HAP-1 (cell line): ENCODE measurements around the gene WDR64.

Source experiments
- DNase-seq, 2 experiments: peaks; one replicate each; pipeline ENCODE4 v3.0.0-alpha.2; 2016 to 2020; ENCODE audit warnings: low spot score in 2 of 2
- H3K27me3 ChIP-seq: fragments of 250-450 bp; sonication (Bioruptor Pico); 2 replicates; pipeline ENCODE4 v1.5.1; 2020; ENCODE audit warnings: low read depth, mild to moderate bottlenecking, moderate library complexity
- H3K36me3 ChIP-seq: fragments of 250-450 bp; sonication (Bioruptor Pico); replicated peaks from 2 replicates; pipeline ENCODE4 v1.5.1; 2020; ENCODE audit warnings: mild to moderate bottlenecking
- H3K4me1 ChIP-seq: fragments of 250-450 bp; sonication (Bioruptor Pico); 2 replicates; pipeline ENCODE4 v1.5.1; 2020; ENCODE audit warnings: mild to moderate bottlenecking
- H3K4me3 ChIP-seq: fragments of 250-450 bp; sonication (Bioruptor Pico); 2 replicates; pipeline ENCODE4 v1.5.1; 2020; ENCODE audit warnings: mild to moderate bottlenecking, moderate library complexity
- H3K9me3 ChIP-seq: fragments of 250-450 bp; sonication (Bioruptor Pico); 2 replicates; pipeline ENCODE4 v1.5.1; 2020; ENCODE audit warnings: mild to moderate bottlenecking, moderate library complexity
- in situ Hi-C: fragments of 300-500 bp; cut with MboI; formaldehyde crosslinking; loops from 3 replicates; pipeline ENCODE4 v1.14.3; 2020; ENCODE audit warnings: low sequenced_read_pairs, inconsistent platforms, mixed read lengths

The WDR64 gene

DNA sequence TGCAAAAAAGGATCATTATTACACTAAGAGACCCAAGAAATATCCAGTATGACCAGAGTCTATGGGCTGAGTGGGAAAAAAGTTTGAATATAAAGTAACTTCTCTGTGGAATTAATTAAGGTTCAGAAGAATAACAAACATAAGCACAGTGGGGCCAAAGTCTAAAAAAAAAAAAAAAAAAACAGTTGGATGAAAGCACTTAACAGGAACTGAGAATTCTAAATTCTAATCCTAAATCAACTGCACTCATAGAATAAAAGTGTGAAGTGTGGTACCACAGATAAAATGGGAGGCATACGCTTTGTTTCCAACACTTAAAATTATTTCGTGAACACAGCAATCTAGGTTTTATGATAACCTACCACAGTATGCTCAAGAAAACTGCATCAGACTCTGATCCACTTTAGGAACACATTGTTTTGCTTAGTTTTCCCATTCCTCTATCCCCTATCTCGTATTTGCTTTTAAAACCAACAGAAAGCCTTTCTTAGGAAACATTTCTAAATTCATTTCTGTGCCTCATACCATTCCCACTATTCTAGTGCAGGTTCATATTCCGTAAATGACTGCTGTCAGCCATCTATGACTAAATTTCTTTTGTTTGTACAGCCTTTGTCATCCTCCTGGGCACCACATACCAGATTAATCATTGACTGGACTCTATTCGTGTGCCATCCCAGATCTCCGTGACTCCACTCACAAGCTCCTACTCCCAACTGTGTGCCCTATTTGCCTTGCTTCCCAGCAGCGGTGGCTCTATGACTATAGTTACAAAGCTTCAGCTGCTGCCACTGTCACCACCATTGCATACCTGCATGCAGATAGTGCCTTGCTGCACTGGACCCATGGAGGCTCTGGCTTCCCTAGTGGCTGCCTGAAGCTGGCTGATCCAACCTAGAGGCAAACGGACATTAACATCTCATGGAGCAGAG lies 36.8 kb upstream of the WDR64 start:
- H3K27me3 ChIP-seq, result no peaks in the 10 kb centered on the region
- no peak for DNase-seq
- H3K4me3 ChIP-seq, result no peak overlapping the region
- H3K4me1 ChIP-seq, result no peaks in the 10 kb centered on the region
- H3K36me3 ChIP-seq, result no peaks in the 10 kb centered on the region
- in situ Hi-C loops, result loop anchor here (5.0 to 10.0 kb wide), 2 partner anchors 217 to 369 kb away; no protein-coding TSS in a partner anchor
- no peaks in the 10 kb centered on the region for H3K9me3 ChIP-seq

- H3K36me3 ChIP-seq, result no peaks in the 10 kb centered on the region
- H3K9me3 ChIP-seq, result no peaks in the 10 kb centered on the region
- no peaks in the 10 kb centered on the region for H3K27me3 ChIP-seq
- in situ Hi-C loops, result loop anchor here (5.0 to 10.0 kb wide), 2 partner anchors 215 to 367 kb away; no protein-coding TSS in a partner anchor
- no peaks in the 10 kb centered on the region for H3K4me1 ChIP-seq
- DNase-seq, result no peak
- H3K4me3 ChIP-seq, result no peak overlapping the region
Observed at GRCh38 chr1:241617426-241617825, 34.7 kb upstream of the WDR64 start.

DNA sequence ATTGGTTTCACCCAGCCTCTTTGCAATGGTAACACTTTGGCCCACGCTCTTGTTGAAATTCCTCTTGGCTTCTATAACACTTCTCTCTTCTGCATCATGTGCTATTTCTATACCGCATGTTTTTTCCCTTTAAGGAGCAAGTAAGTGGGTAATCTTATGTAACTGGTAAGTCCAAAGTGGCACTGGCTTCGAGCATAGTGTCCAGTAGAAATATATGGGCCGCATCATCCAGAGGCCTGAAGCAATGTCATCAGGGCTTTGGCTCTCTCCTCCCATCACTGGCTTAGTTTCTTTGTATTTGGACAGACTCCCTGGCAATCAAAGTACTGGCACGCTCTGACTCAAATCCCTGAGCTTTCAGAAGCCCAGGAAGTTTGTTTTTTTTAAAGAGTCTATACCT lies 29.4 kb upstream of the WDR64 start:
- H3K4me3 ChIP-seq, result no peak overlapping the region
- no peaks in the 10 kb centered on the region for H3K4me1 ChIP-seq
- H3K27me3 ChIP-seq, result no peaks in the 10 kb centered on the region
- no peak for DNase-seq
- no peaks in the 10 kb centered on the region for H3K9me3 ChIP-seq
- peaks cover 13% of the 10 kb centered on the region for H3K36me3 ChIP-seq
- in situ Hi-C loops, result no loop called here

GRCh38 chr1:241624935-241625334 lies 27.1 kb upstream of the WDR64 start:
- Histone ChIP-seq H3K4me1 (no peaks in the 10 kb centered on the region), H3K9me3 (no peaks in the 10 kb centered on the region), H3K36me3 (peaks cover 13% of the 10 kb centered on the region), H3K4me3 (no peak overlapping the region), H3K27me3 (no peaks in the 10 kb centered on the region)
- in situ Hi-C loops, result no loop called here
- no peak for DNase-seq

- H3K4me3 ChIP-seq, result no peak overlapping the region
- in situ Hi-C loops, result no loop called here
- DNase-seq, result peak; percentile 35 to 40
Observed at GRCh38 chr1:241627453-241628259, 24.4 kb upstream of the WDR64 start.

DNA sequence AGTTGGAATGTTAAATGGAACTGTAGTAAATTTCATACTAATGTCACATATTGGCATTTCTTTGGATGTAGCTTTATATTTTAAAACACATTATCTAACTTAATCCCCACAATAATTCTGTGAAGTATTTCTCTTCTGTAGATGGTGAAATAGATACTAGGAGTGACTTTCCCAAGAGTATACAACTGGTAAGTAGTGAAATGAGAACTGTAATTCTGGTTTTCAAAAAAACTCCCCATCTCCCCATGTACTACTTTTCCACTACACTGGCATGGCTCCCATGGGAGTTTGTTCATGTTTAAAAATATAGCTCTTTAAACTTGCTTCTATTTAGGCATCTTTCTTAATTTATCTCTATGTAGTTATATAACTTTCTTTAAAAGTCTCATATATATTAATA lies 22.1 kb upstream of the WDR64 start:
- Histone ChIP-seq H3K27me3 (no peaks in the 10 kb centered on the region), H3K4me1 (no peaks in the 10 kb centered on the region), H3K9me3 (no peaks in the 10 kb centered on the region), H3K4me3 (no peak overlapping the region), H3K36me3 (peaks cover 20% of the 10 kb centered on the region)
- in situ Hi-C loops, result no loop called here
- no peak for DNase-seq

More at GRCh38 chr1:241627453-241628259, 24.4 kb upstream of the WDR64 start:
- Histone ChIP-seq H3K36me3 (peaks cover 13% of the 10 kb centered on the region), H3K4me1 (no peaks in the 10 kb centered on the region), H3K27me3 (no peaks in the 10 kb centered on the region), H3K9me3 (no peaks in the 10 kb centered on the region)

DNA sequence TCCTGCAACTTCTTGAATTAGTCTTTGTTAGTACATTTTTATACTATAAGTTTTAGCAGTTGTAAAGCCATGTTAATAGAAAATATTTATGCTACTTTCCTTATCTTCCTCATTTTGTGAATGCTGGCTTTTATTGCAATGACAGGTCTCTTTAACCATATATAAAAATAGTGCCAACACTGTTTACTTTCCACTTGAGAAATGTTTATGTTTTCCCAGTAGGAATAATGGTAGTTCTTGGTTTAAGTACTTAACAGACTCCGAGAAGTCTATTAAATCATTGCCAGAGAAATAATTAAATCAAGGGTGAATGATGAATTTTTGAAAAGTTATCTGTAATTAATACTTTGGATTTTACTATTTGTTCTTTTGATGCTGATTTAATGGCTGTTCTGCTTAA lies 21.6 kb upstream of the WDR64 start:
- in situ Hi-C loops, result no loop called here
- Histone ChIP-seq H3K36me3 (peaks cover 23% of the 10 kb centered on the region), H3K4me1 (no peaks in the 10 kb centered on the region), H3K9me3 (no peaks in the 10 kb centered on the region), H3K27me3 (no peaks in the 10 kb centered on the region), H3K4me3 (no peak overlapping the region)
- DNase-seq, result no peak

- in situ Hi-C loops, result no loop called here
- Histone ChIP-seq H3K4me3 (no peak overlapping the region), H3K9me3 (no peaks in the 10 kb centered on the region), H3K36me3 (peaks cover 27% of the 10 kb centered on the region), H3K27me3 (no peaks in the 10 kb centered on the region), H3K4me1 (no peaks in the 10 kb centered on the region)
- DNase-seq, result no peak
Observed at GRCh38 chr1:241630899-241631298, 21.2 kb upstream of the WDR64 start.

- DNase-seq, result no peak
- Histone ChIP-seq H3K4me3 (no peak overlapping the region), H3K27me3 (no peaks in the 10 kb centered on the region), H3K4me1 (no peaks in the 10 kb centered on the region), H3K36me3 (peaks cover 28% of the 10 kb centered on the region), H3K9me3 (no peaks in the 10 kb centered on the region)
- in situ Hi-C loops, result no loop called here
Observed at GRCh38 chr1:241631674-241632073, 20.4 kb upstream of the WDR64 start.

DNA sequence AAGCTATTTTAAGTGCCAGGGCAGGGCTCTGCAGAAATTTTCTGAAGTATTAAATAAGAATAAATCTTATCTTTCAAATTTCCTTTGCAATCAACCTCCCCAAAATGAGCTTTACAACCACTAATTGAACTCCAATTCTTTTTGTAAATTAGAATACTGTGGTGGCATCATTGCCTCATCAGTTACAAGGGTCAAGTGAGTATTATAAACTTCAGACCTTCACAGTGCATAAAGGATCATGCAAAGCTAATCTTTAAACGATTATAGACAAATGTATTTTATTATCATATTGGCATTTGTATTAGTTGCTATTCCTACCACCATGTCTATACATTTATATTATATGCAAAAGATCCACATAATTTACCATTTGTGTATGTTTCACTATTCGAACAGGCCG lies 19.1 kb upstream of the WDR64 start:
- peaks cover 6% of the 10 kb centered on the region for H3K4me1 ChIP-seq
- H3K9me3 ChIP-seq, result no peaks in the 10 kb centered on the region
- in situ Hi-C loops, result no loop called here
- H3K36me3 ChIP-seq, result peaks cover 19% of the 10 kb centered on the region
- H3K27me3 ChIP-seq, result no peaks in the 10 kb centered on the region
- no peak overlapping the region for H3K4me3 ChIP-seq
- no peak for DNase-seq

GRCh38 chr1:241635556-241636152 lies 16.4 kb upstream of the WDR64 start:
- peaks cover 19% of the 10 kb centered on the region for H3K36me3 ChIP-seq
- H3K4me3 ChIP-seq, result no peak overlapping the region
- in situ Hi-C loops, result no loop called here
- no peak for DNase-seq
- H3K4me1 ChIP-seq, result peaks cover 9% of the 10 kb centered on the region
- 0 out of 2 replicates have a peak, but pooled peaks cover 1% of the 10 kb centered on the region for H3K9me3 ChIP-seq
- H3K27me3 ChIP-seq, result no peaks in the 10 kb centered on the region

GRCh38 chr1:241636291-241636690 lies 15.8 kb upstream of the WDR64 start:
- peaks cover 19% of the 10 kb centered on the region for H3K36me3 ChIP-seq
- no peaks in the 10 kb centered on the region for H3K27me3 ChIP-seq
- in situ Hi-C loops, result no loop called here
- DNase-seq, result no peak
- H3K9me3 ChIP-seq, result 0 out of 2 replicates have a peak, but pooled peaks cover 2% of the 10 kb centered on the region
- no peak overlapping the region for H3K4me3 ChIP-seq
- H3K4me1 ChIP-seq, result peaks cover 9% of the 10 kb centered on the region

DNA sequence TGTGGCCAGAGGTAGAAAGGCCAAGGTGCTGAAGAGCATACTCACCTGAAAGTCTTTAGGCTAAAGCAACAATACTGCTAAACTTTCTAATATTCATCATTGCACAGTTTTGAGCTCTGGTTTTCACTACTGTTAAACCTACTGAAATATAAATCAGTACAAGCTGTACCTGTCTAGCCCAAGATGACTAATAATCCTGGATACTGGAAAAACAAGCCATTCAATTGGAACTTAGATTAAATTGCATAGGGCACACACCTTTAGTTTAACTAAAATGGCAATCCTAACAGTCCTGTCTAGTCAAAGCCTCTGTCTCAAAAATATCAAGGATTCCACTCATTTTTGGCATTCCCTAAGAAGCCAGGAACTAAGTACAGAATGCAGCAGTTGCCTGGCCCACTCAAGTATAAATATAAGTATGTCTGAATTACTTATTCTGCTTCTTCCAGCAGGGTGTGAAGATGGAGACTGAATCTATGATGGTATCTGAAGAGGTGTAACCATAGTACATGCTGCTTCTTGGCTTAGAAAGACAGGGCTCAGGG lies 15.0 kb upstream of the WDR64 start:
- no peaks in the 10 kb centered on the region for H3K27me3 ChIP-seq
- H3K36me3 ChIP-seq, result peaks cover 19% of the 10 kb centered on the region
- in situ Hi-C loops, result no loop called here
- no peak for DNase-seq
- 0 out of 2 replicates have a peak, but pooled peaks cover 2% of the 10 kb centered on the region for H3K9me3 ChIP-seq
- peaks cover 9% of the 10 kb centered on the region for H3K4me1 ChIP-seq
- H3K4me3 ChIP-seq, result no peak overlapping the region
